ENCODE data around the gene TSTD1. TPM values are rescaled to one million over a fixed set of nuclear protein-coding genes. Genes with fewer than 3 reads are reported as not detected.

TSTD1 gene
- total RNA-seq, 1 donor from 2014 or later: 112 TPM

DNA sequence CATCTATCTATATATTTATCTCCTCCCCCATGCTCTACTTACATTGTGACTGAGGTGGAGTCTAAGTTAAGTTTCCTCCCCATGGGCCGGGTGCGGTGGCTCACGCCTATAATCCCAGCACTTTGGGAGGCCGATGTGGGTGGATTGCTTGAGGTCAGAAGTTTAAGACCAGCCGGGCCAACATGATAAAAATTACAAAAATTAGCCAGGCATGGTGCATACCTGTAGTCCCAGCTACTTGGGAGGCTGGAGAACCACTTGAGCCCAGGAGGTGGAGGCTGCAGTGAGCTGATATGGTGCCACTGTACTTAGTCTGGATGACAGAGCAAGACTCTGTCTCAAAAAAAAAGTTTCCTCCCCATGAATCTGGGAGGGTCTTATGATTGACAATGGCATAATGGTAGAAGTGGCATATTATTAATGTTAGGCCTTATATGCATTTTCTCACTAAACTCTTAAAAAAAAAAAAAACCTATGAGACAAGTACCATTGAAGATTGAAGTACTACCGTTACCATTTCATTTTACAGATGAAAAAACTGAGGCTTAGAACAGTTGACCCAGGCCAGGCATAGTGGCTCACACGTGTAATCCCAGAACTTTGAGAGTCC, 29.1 kb downstream of the TSTD1 start:
- H3K4me3 ChIP-seq (ENCODE audit: low read depth, low read length): no peak overlapping the region
- TF ChIP-seq, protein P1, sequence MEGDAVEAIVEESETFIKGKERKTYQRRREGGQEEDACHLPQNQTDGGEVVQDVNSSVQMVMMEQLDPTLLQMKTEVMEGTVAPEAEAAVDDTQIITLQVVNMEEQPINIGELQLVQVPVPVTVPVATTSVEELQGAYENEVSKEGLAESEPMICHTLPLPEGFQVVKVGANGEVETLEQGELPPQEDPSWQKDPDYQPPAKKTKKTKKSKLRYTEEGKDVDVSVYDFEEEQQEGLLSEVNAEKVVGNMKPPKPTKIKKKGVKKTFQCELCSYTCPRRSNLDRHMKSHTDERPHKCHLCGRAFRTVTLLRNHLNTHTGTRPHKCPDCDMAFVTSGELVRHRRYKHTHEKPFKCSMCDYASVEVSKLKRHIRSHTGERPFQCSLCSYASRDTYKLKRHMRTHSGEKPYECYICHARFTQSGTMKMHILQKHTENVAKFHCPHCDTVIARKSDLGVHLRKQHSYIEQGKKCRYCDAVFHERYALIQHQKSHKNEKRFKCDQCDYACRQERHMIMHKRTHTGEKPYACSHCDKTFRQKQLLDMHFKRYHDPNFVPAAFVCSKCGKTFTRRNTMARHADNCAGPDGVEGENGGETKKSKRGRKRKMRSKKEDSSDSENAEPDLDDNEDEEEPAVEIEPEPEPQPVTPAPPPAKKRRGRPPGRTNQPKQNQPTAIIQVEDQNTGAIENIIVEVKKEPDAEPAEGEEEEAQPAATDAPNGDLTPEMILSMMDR (IDR thresholded peaks at IDR 0.05; ENCODE audit: insufficient read depth, low read length, poor library complexity, severe bottlenecking): no peak
- H3K36me3 ChIP-seq (ENCODE audit: control insufficient read depth, insufficient read depth, low read length): no peaks in the 10 kb centered on the region
- H3K27me3 ChIP-seq (ENCODE audit: control insufficient read depth, insufficient read depth, low read length): no peaks in the 10 kb centered on the region
- no peak for DNase-seq (ENCODE audit: low read depth)

DNA sequence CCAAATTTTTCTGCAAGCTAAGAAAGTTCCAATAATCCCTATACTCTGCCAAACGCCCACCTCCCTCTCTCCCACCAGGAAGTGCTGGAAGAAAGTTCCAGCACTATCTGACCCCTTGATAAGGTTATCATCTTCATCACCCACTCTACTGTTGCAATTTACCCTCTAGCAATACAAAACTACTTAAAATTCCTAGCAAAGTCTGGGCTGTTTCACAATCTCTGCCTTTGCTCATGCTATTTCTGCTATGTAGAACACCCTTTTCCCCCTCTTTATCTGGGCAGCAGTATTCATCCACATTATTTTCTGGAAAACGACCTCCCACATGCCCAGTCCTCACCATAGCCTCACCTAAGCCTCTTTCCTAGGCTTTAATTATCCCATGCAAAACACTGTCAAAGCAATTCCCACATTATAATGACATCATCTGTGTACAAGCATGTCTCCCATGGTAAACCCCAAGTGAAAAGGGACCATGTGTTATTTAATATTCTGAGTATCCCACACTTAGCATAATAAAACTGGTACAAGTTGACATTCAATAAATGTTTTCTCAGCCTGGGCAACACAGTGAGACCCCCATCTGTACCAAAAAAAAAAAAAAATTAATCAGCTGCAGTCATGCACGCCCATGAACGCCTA, 29.8 kb downstream of the TSTD1 start:
- TF ChIP-seq, protein P1 (IDR thresholded peaks at IDR 0.05; ENCODE audit: insufficient read depth, low read length, poor library complexity, severe bottlenecking): no peak
- no peak for DNase-seq (ENCODE audit: low read depth)
- Histone ChIP-seq H3K27me3 (ENCODE audit: control insufficient read depth, insufficient read depth, low read length) (no peaks in the 10 kb centered on the region), H3K4me3 (ENCODE audit: low read depth, low read length) (no peak overlapping the region), H3K36me3 (ENCODE audit: control insufficient read depth, insufficient read depth, low read length) (no peaks in the 10 kb centered on the region)

DNA sequence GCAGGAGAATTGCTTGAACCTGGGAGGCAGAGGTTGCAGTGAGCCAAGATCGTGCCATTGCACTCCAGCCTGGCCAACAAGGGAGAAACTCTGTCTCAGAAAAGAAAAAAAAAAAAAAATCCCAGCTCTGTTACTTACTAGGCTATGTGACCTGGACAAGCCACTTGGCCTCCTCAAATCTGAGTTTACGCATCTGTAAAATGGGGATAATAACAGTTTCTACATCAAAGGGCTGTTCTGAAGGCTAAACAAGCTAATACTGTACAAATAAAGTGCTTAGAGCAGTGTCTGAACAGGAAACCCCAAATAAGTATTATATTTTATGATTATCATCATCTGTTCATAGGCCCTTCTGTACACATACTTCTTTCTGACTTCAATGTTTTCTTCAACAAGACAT, 31.4 kb downstream of the TSTD1 start:
- Histone ChIP-seq H3K4me3 (ENCODE audit: low read depth, low read length) (no peak overlapping the region), H3K36me3 (ENCODE audit: control insufficient read depth, insufficient read depth, low read length) (no peaks in the 10 kb centered on the region), H3K27me3 (ENCODE audit: control insufficient read depth, insufficient read depth, low read length) (no peaks in the 10 kb centered on the region)
- no peak for DNase-seq (ENCODE audit: low read depth)
- TF ChIP-seq, protein P1 (IDR thresholded peaks at IDR 0.05; ENCODE audit: insufficient read depth, low read length, poor library complexity, severe bottlenecking): no peak

DNA sequence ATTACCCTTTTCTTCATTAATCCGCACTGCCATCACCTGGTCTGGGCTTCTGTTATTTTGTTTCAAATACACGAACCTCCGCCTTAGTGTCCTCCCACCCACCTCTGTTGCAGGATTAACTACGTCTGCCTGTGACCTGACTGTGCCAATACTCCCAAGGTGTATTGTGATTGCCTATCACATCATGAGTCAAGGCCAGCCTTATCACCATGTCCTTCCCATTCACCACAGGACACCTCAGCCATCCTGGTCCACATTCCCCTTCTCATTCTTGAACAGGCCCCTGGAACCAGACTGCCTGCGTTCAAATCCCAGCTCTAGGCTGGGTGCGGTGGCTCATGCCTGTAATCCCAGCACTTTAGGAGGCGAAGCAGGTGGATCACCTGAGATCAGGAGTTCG, 32.2 kb downstream of the TSTD1 start:
- DNase-seq (ENCODE audit: low read depth): no peak
- H3K36me3 ChIP-seq (ENCODE audit: control insufficient read depth, insufficient read depth, low read length): no peaks in the 10 kb centered on the region
- H3K4me3 ChIP-seq (ENCODE audit: low read depth, low read length): no peak overlapping the region
- H3K27me3 ChIP-seq (ENCODE audit: control insufficient read depth, insufficient read depth, low read length): no peaks in the 10 kb centered on the region
- TF ChIP-seq, protein P1 (IDR thresholded peaks at IDR 0.05; ENCODE audit: insufficient read depth, low read length, poor library complexity, severe bottlenecking): no peak

DNA sequence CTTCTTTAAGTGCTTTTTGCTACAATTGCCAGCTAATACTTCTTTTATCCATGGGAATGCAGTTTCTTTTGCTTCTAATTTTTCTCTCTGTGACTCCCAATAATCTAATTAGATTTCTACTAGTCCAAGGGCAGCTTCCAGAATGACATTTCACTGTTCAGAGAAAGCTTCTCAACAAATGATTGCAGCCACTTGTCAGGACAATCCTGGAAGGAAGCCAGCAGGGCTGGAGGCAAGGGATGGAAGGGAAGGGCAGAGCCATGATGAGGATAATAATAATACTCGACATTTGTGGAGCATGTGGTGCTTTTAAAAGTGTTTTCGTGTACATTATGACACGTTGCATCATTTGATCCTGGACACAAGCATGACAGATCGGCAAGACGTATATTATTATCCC, 37.2 kb downstream of the TSTD1 start:
- Histone ChIP-seq H3K4me3 (ENCODE audit: low read depth, low read length) (no peak overlapping the region), H3K36me3 (ENCODE audit: control insufficient read depth, insufficient read depth, low read length) (peaks cover 9% of the 10 kb centered on the region), H3K27me3 (ENCODE audit: control insufficient read depth, insufficient read depth, low read length) (no peaks in the 10 kb centered on the region)
- no peak for DNase-seq (ENCODE audit: low read depth)
- TF ChIP-seq, protein P1 (IDR thresholded peaks at IDR 0.05; ENCODE audit: insufficient read depth, low read length, poor library complexity, severe bottlenecking): no peak
